ENCODE data around the gene LAIR1. TPM values are rescaled to one million over a fixed set of nuclear protein-coding genes. Genes with fewer than 3 reads are reported as not detected.

LAIR1 gene
- total and polyA plus RNA-seq, 2 experiments from 2014 or later, result 0.10 to 1.3 TPM

Other genes starting within 250 kb of the LAIR1 start
- gene TFPT, start 249.3 kb downstream of the LAIR1 start, total RNA-seq (2014; rRNA removed; shearing (Covaris generic)), result 12.0 and 16.2 TPM in 2 replicates
- gene TFPT, start 249.3 kb downstream of the LAIR1 start, polyA plus RNA-seq (2016; fragmentation: Nextera tagmentation; extraction: Ambion mirVana), result 18.3 and 18.9 TPM in 2 replicates
- gene PRPF31, start 249.2 kb downstream of the LAIR1 start, total RNA-seq (2014; rRNA removed; shearing (Covaris generic)), result 79.3 and 83.3 TPM in 2 replicates
- gene PRPF31, start 249.2 kb downstream of the LAIR1 start, polyA plus RNA-seq (2016; fragmentation: Nextera tagmentation; extraction: Ambion mirVana), result 86.3 and 94.2 TPM in 2 replicates
- gene CNOT3, start 227.2 kb downstream of the LAIR1 start, total RNA-seq (2014; rRNA removed; shearing (Covaris generic)), result 47.0 and 61.2 TPM in 2 replicates
- gene CNOT3, start 227.2 kb downstream of the LAIR1 start, polyA plus RNA-seq (2016; fragmentation: Nextera tagmentation; extraction: Ambion mirVana), result 36.4 and 39.7 TPM in 2 replicates
- gene LENG1, start 205.2 kb downstream of the LAIR1 start, total RNA-seq (2014; rRNA removed; shearing (Covaris generic)), result 4.7 TPM in 2 replicates
- 17.2 and 19.3 TPM in 2 replicates for gene LENG1, start 205.2 kb downstream of the LAIR1 start, polyA plus RNA-seq (2016; fragmentation: Nextera tagmentation; extraction: Ambion mirVana)
- gene TMC4, start 191.8 kb downstream of the LAIR1 start, total RNA-seq (2014; rRNA removed; shearing (Covaris generic)), result 0.58 and 2.3 TPM in 2 replicates
- 7.8 and 8.2 TPM in 2 replicates for gene TMC4, start 191.8 kb downstream of the LAIR1 start, polyA plus RNA-seq (2016; fragmentation: Nextera tagmentation; extraction: Ambion mirVana)
- gene MBOAT7, start 175.4 kb downstream of the LAIR1 start, total RNA-seq (2014; rRNA removed; shearing (Covaris generic)), result 140 and 184 TPM in 2 replicates
- gene MBOAT7, start 175.4 kb downstream of the LAIR1 start, polyA plus RNA-seq (2016; fragmentation: Nextera tagmentation; extraction: Ambion mirVana), result 73.5 and 77.8 TPM in 2 replicates
- 51.2 and 53.4 TPM in 2 replicates for gene TSEN34, start 173.6 kb downstream of the LAIR1 start, total RNA-seq (2014; rRNA removed; shearing (Covaris generic))
- 33.0 and 36.6 TPM in 2 replicates for gene TSEN34, start 173.6 kb downstream of the LAIR1 start, polyA plus RNA-seq (2016; fragmentation: Nextera tagmentation; extraction: Ambion mirVana)
- gene RPS9, start 164.1 kb downstream of the LAIR1 start, total RNA-seq (2014; rRNA removed; shearing (Covaris generic)), result 1,754 and 2,101 TPM in 2 replicates
- gene RPS9, start 164.1 kb downstream of the LAIR1 start, polyA plus RNA-seq (2016; fragmentation: Nextera tagmentation; extraction: Ambion mirVana), result 1,060 and 1,149 TPM in 2 replicates
- not detected in 2 replicates for gene LILRB3, start 141.9 kb downstream of the LAIR1 start, total RNA-seq (2014; rRNA removed; shearing (Covaris generic))
- gene LILRB3, start 141.9 kb downstream of the LAIR1 start, polyA plus RNA-seq (2016; fragmentation: Nextera tagmentation; extraction: Ambion mirVana), result not detected in 2 replicates
- not detected in 2 replicates for gene LILRA6, start 122.1 kb downstream of the LAIR1 start, total RNA-seq (2014; rRNA removed; shearing (Covaris generic))
- not detected in 2 replicates for gene LILRA6, start 122.1 kb downstream of the LAIR1 start, polyA plus RNA-seq (2016; fragmentation: Nextera tagmentation; extraction: Ambion mirVana)
- not detected in 2 replicates for gene LILRB5, start 107.7 kb downstream of the LAIR1 start, total RNA-seq (2014; rRNA removed; shearing (Covaris generic))
- not detected in 2 replicates for gene LILRB5, start 107.7 kb downstream of the LAIR1 start, polyA plus RNA-seq (2016; fragmentation: Nextera tagmentation; extraction: Ambion mirVana)
- gene LILRB2, start 83.8 kb downstream of the LAIR1 start, total RNA-seq (2014; rRNA removed; shearing (Covaris generic)), result not detected in 2 replicates
- gene LILRB2, start 83.8 kb downstream of the LAIR1 start, polyA plus RNA-seq (2016; fragmentation: Nextera tagmentation; extraction: Ambion mirVana), result not detected in 2 replicates
- not detected in 2 replicates for gene LILRA5, start 51.8 kb downstream of the LAIR1 start, total RNA-seq (2014; rRNA removed; shearing (Covaris generic))
- gene LILRA5, start 51.8 kb downstream of the LAIR1 start, polyA plus RNA-seq (2016; fragmentation: Nextera tagmentation; extraction: Ambion mirVana), result not detected in 2 replicates
- gene LILRA4, start 25.8 kb downstream of the LAIR1 start, total RNA-seq (2014; rRNA removed; shearing (Covaris generic)), result not detected in 2 replicates
- gene LILRA4, start 25.8 kb downstream of the LAIR1 start, polyA plus RNA-seq (2016; fragmentation: Nextera tagmentation; extraction: Ambion mirVana), result not detected in 2 replicates
- gene TTYH1, start 50.5 kb upstream of the LAIR1 start, total RNA-seq (2014; rRNA removed; shearing (Covaris generic)), result 31.8 and 40.8 TPM in 2 replicates
- 18.2 and 21.5 TPM in 2 replicates for gene TTYH1, start 50.5 kb upstream of the LAIR1 start, polyA plus RNA-seq (2016; fragmentation: Nextera tagmentation; extraction: Ambion mirVana)
- gene LENG8, start 84.3 kb upstream of the LAIR1 start, total RNA-seq (2014; rRNA removed; shearing (Covaris generic)), result 45.6 and 74.3 TPM in 2 replicates
- gene LENG8, start 84.3 kb upstream of the LAIR1 start, polyA plus RNA-seq (2016; fragmentation: Nextera tagmentation; extraction: Ambion mirVana), result 41.2 and 42.1 TPM in 2 replicates
- gene LENG9, start 98.8 kb upstream of the LAIR1 start, total RNA-seq (2014; rRNA removed; shearing (Covaris generic)), result 3.3 and 6.4 TPM in 2 replicates
- 0.26 and 0.52 TPM in 2 replicates for gene LENG9, start 98.8 kb upstream of the LAIR1 start, polyA plus RNA-seq (2016; fragmentation: Nextera tagmentation; extraction: Ambion mirVana)
- 0.35 and 3.4 TPM in 2 replicates for gene CDC42EP5, start 108.4 kb upstream of the LAIR1 start, total RNA-seq (2014; rRNA removed; shearing (Covaris generic))
- gene CDC42EP5, start 108.4 kb upstream of the LAIR1 start, polyA plus RNA-seq (2016; fragmentation: Nextera tagmentation; extraction: Ambion mirVana), result 1.4 and 2.3 TPM in 2 replicates
- not detected in 2 replicates for gene LAIR2, start 137.9 kb upstream of the LAIR1 start, total RNA-seq (2014; rRNA removed; shearing (Covaris generic))
- gene LAIR2, start 137.9 kb upstream of the LAIR1 start, polyA plus RNA-seq (2016; fragmentation: Nextera tagmentation; extraction: Ambion mirVana), result not detected in 2 replicates
- gene LILRA2, start 208.9 kb upstream of the LAIR1 start, total RNA-seq (2014; rRNA removed; shearing (Covaris generic)), result not detected in 2 replicates
- gene LILRA2, start 208.9 kb upstream of the LAIR1 start, polyA plus RNA-seq (2016; fragmentation: Nextera tagmentation; extraction: Ambion mirVana), result not detected in 2 replicates
- not detected in 2 replicates for gene LILRA1, start 228.7 kb upstream of the LAIR1 start, total RNA-seq (2014; rRNA removed; shearing (Covaris generic))
- gene LILRA1, start 228.7 kb upstream of the LAIR1 start, polyA plus RNA-seq (2016; fragmentation: Nextera tagmentation; extraction: Ambion mirVana), result not detected in 2 replicates

Data from GM23338 (cell line).